Peyer's patch (tissue), 4 donors: Measurements from ENCODE around the gene ATN1. TPM values are rescaled to one million over a fixed set of nuclear protein-coding genes. Genes with fewer than 3 reads are reported as not detected.

Source experiments
- DNase-seq, 3 donors: peaks; one replicate each; pipeline ENCODE4 v3.0.0-alpha.2; 2017 to 2019
- H3K27ac ChIP-seq, 4 donors: fragments of 200-600 bp; sonication (generic); one replicate each; pipeline ENCODE4 v1.5.1; 2016 to 2019
- H3K27me3 ChIP-seq, 2 donors: fragments of 200-600 bp; sonication (generic); one replicate each; pipeline ENCODE4 v1.5.1; 2019
- H3K36me3 ChIP-seq, 3 donors: fragments of 200-600 bp; sonication (generic); one replicate each; pipeline ENCODE4 v1.5.1; 2016 to 2019
- H3K4me1 ChIP-seq, 4 donors: fragments of 200-600 bp; sonication (generic); one replicate each; pipeline ENCODE4 v1.5.1; 2016 to 2019
- H3K4me3 ChIP-seq, 4 donors: fragments of 200-600 bp; sonication (generic); 1 replicate in 3 of 4; 2 replicates in 1 of 4; pipeline ENCODE4 v1.5.1; 2016 to 2019; ENCODE audit warnings: mild to moderate bottlenecking in 1 of 4
- H3K9me3 ChIP-seq, 4 donors: fragments of 200-600 bp; sonication (generic); one replicate each; pipeline ENCODE4 v1.5.1; 2016 to 2019; ENCODE audit warnings: mild to moderate bottlenecking in 1 of 4
- CTCF ChIP-seq, 6 experiments: fragments of 450-650 bp in 4 of 6; fragments of 200-600 bp in 2 of 6; sonication (generic) in 1 of 6; IDR thresholded peaks; one replicate each; pipeline ENCODE4 v1.5.1; 2017 to 2019; ENCODE audit warnings: antibody characterized with exemption in 6 of 6, mild to moderate bottlenecking in 3 of 6, moderate library complexity in 1 of 6
- POLR2A ChIP-seq, 2 donors: fragments of 450-650 bp; IDR thresholded peaks; one replicate each; pipeline ENCODE4 v1.5.1; 2017; ENCODE audit warnings: antibody characterized with exemption in 2 of 2, mild to moderate bottlenecking in 2 of 2, moderate library complexity in 2 of 2
- total RNA-seq, 4 donors: library from RNA; depleted of rRNA; stranded (reverse); fragments of >200 nt; gene quantifications; one replicate each; pipeline ENCODE4 v1.1.0, GENCODE V29; 2016

The ATN1 gene
- total RNA-seq, 4 donors from 2014 or later = 77.6 to 337 (median 125) TPM

- peak overlapping the region; percentile 88 to 100 (median 92) for H3K27ac ChIP-seq
- TF ChIP-seq POLR2A (IDR thresholded peaks at IDR 0.05) (no peak), CTCF (IDR thresholded peaks at IDR 0.05) (no peak)
- H3K36me3 ChIP-seq = peaks cover 0 to 49% (median 0%) of the 10 kb centered on the region in 3 donors
- H3K9me3 ChIP-seq = no peaks in the 10 kb centered on the region
- no peak for DNase-seq
- no peaks in the 10 kb centered on the region for H3K27me3 ChIP-seq
- H3K4me1 ChIP-seq = peaks cover 5 to 47% (median 13%) of the 10 kb centered on the region in 4 donors
- peak overlapping the region; percentile 73 to 86 (median 82) for H3K4me3 ChIP-seq
Observed at GRCh38 chr12:6970096-6970527, 42.4 kb downstream of the ATN1 start.

GRCh38 chr12:6974180-6974579 lies 46.4 kb downstream of the ATN1 start:
- no peak overlapping the region for H3K27ac ChIP-seq
- peaks cover 0 to 56% (median 0%) of the 10 kb centered on the region in 3 donors for H3K36me3 ChIP-seq
- peaks cover 5 to 18% (median 11%) of the 10 kb centered on the region in 4 donors for H3K4me1 ChIP-seq
- no peaks in the 10 kb centered on the region for H3K9me3 ChIP-seq
- DNase-seq = no peak
- H3K4me3 ChIP-seq = no peak overlapping the region
- H3K27me3 ChIP-seq = no peaks in the 10 kb centered on the region
- TF ChIP-seq POLR2A (IDR thresholded peaks at IDR 0.05) (no peak), CTCF (IDR thresholded peaks at IDR 0.05) (no peak)

GRCh38 chr12:6975297-6976032 lies 47.7 kb downstream of the ATN1 start:
- H3K27ac ChIP-seq = no peak overlapping the region
- H3K4me3 ChIP-seq = no peak overlapping the region
- H3K27me3 ChIP-seq = no peaks in the 10 kb centered on the region
- TF ChIP-seq CTCF (IDR thresholded peaks at IDR 0.05) (no peak), POLR2A (IDR thresholded peaks at IDR 0.05) (no peak)
- peaks cover 0 to 66% (median 0%) of the 10 kb centered on the region in 3 donors for H3K36me3 ChIP-seq
- DNase-seq = no peak
- H3K9me3 ChIP-seq = no peaks in the 10 kb centered on the region
- H3K4me1 ChIP-seq = peaks cover 4 to 9% (median 4%) of the 10 kb centered on the region in 4 donors

- Histone ChIP-seq H3K27ac (no peak overlapping the region), H3K4me3 (no peak overlapping the region), H3K9me3 (no peaks in the 10 kb centered on the region), H3K36me3 (peaks cover 0 to 87% (median 0%) of the 10 kb centered on the region in 3 donors), H3K4me1 (peaks cover 0 to 14% (median 0%) of the 10 kb centered on the region in 4 donors), H3K27me3 (no peaks in the 10 kb centered on the region)
- DNase-seq = no peak
- no peak for TF ChIP-seq POLR2A (IDR thresholded peaks at IDR 0.05)
Observed at GRCh38 chr12:6977653-6978052, 49.9 kb downstream of the ATN1 start.

GRCh38 chr12:6978188-6978587 lies 50.4 kb downstream of the ATN1 start:
- TF ChIP-seq POLR2A (IDR thresholded peaks at IDR 0.05) = no peak
- no peak for TF ChIP-seq CTCF (IDR thresholded peaks at IDR 0.05)
- no peak overlapping the region for H3K27ac ChIP-seq
- no peak for DNase-seq
- no peaks in the 10 kb centered on the region for H3K27me3 ChIP-seq
- H3K36me3 ChIP-seq = peaks cover 0 to 93% (median 0%) of the 10 kb centered on the region in 3 donors
- H3K4me3 ChIP-seq = no peak overlapping the region
- H3K9me3 ChIP-seq = no peaks in the 10 kb centered on the region
- peaks cover 0 to 14% (median 0%) of the 10 kb centered on the region in 4 donors for H3K4me1 ChIP-seq

GRCh38 chr12:6978611-6979011 lies 50.9 kb downstream of the ATN1 start:
- peaks cover 0 to 94% (median 0%) of the 10 kb centered on the region in 3 donors for H3K36me3 ChIP-seq
- peaks cover 0 to 14% (median 0%) of the 10 kb centered on the region in 4 donors for H3K4me1 ChIP-seq
- H3K4me3 ChIP-seq = no peak overlapping the region
- TF ChIP-seq CTCF (IDR thresholded peaks at IDR 0.05) (no peak), POLR2A (IDR thresholded peaks at IDR 0.05) (no peak)
- H3K27ac ChIP-seq = no peak overlapping the region
- no peak for DNase-seq
- no peaks in the 10 kb centered on the region for H3K27me3 ChIP-seq
- H3K9me3 ChIP-seq = no peaks in the 10 kb centered on the region
